ENCODE data around the gene NFYA. TPM values are rescaled to one million over a fixed set of nuclear protein-coding genes. Genes with fewer than 3 reads are reported as not detected.

NFYA gene
- total RNA-seq, 1 donor from 2014 or later = 34.6 TPM

- FAIRE-seq = no peak
- DNase-seq (ENCODE audit: low spot score in 2 of 2) = no peak
Observed at GRCh38 chr6:41045664-41046063, 27.1 kb upstream of the NFYA start.

DNA sequence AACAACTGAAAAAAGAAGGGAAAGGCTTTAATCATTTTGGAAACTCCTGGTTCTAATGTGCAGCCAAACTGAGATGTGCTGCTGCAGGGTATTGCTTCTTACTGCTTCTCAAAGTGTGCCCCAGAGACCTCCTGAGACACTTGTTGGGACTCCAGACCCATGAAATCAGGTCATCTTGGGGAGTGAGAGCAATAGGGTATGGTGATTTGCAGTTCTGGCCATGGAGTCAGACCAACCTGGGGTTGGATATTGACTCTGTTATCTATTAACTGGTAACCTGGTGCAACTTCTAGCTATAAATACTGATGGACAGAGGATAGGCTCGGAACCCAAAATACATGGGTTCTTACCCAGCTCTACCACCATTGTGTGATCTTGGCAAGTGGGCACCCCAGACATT lies 26.7 kb upstream of the NFYA start:
- DNase-seq (ENCODE audit: low spot score in 2 of 2) = no peak
- no peak for FAIRE-seq

DNA sequence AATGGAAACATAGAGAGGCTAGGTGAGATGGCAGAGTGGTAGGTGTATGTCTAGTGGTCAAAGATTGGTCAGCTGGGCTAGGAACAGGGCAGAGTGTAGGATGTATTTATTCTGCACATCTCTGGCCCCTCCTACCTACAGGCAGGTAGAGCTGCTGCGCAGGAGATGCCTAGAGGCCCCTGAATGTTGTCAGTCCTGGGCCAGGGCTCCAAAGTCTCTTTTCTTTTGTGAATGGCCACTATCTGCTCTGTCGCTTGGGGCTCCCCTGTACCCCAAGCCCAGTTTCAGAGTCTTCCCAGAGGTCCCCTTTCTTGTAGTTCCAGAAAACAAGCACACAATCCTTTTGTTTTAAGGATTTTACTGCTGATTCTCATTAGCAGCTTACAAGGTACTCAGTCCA lies 25.5 kb upstream of the NFYA start:
- FAIRE-seq (no peak), DNase-seq (ENCODE audit: low spot score in 2 of 2) (no peak)

GRCh38 chr6:41047745-41048732 lies 24.7 kb upstream of the NFYA start:
- no peak for DNase-seq (ENCODE audit: low spot score in 2 of 2)
- FAIRE-seq = no peak

DNA sequence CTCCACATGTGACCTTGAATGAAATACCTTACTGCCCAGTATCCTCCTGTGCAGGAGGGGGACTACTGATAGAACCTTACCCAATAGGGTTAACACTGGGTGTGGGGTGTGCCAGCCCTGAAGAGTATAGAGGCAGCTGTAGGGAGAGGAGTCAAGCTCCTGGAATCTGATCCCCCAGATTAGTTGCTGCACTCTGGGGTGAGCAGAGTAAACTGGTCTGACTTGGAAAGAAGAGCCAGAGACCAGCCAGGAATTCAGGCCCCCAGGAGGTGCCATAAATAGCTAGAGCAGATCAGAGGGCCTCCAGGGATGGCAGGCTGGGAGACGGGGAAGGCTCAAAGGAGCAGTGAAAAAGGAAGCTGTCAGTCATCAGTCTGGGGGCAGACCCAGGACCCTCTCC lies 23.3 kb upstream of the NFYA start:
- no peak for FAIRE-seq

DNA sequence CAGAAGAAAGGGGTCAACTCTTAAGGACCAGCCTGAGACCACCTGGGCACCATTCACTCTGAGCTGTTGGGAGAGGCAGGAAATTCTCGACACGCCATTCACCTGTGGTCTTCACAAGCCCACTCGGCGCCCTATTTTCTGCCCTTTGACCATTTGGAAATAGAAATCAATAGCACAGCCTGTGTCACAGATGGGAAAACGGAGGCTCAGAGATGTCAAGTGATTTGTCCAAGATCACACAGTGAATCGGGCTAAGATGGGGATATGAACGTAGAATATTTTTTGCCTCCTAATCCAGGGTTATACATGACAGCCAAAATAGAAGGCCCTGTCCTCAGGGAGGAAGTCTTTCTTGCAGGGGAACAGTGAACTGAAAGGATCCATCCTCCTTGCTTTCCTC lies 22.8 kb upstream of the NFYA start:
- DNase-seq (ENCODE audit: low spot score in 2 of 2) (no peak), FAIRE-seq (no peak)

More for the DNA sequence above, 23.3 kb upstream of the NFYA start:
- no peak for DNase-seq (ENCODE audit: low spot score in 2 of 2)

- FAIRE-seq (no peak), DNase-seq (ENCODE audit: low spot score in 2 of 2) (no peak)
Observed at GRCh38 chr6:41050536-41050935, 22.2 kb upstream of the NFYA start.

- DNase-seq (ENCODE audit: low spot score in 2 of 2) (no peak), FAIRE-seq (no peak)
Observed at GRCh38 chr6:41051873-41052272, 20.9 kb upstream of the NFYA start.

GRCh38 chr6:41053041-41053440 lies 19.7 kb upstream of the NFYA start, which contains the start of gene APOBEC2:
APOBEC2 (plus strand) TSS chr6:41053202; CDS start chr6:41053348, 146 bp downstream.
- no peak for FAIRE-seq
- DNase-seq (ENCODE audit: low spot score in 2 of 2) = no peak

DNA sequence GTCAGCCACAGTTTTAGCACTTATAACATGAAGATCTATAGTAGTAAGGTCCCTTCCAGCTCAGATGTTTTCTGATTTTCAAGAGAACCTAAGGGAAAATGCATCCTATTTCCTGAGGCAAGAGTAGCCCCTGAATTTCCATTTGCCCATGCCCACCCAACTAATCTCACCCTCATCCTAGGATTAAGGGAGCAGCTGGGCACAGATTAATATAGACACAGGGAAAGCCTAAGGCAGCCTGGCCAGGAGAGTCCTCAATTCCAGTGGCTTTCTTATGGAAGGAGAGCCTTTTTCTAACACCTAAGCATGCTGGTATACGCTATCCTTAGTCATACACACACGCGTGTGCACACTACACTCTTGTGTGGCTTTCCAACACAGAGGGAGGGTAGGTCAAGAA lies 18.3 kb upstream of the NFYA start:
- DNase-seq (ENCODE audit: low spot score in 2 of 2) = no peak
- no peak for FAIRE-seq

GRCh38 chr6:41055149-41055548 lies 17.6 kb upstream of the NFYA start:
- DNase-seq (ENCODE audit: low spot score in 2 of 2) = no peak
- no peak for FAIRE-seq

- no peak for FAIRE-seq
- DNase-seq (ENCODE audit: low spot score in 2 of 2) = no peak
Observed at GRCh38 chr6:41056768-41057490, 15.8 kb upstream of the NFYA start.

- no peak for FAIRE-seq
- DNase-seq (ENCODE audit: low spot score in 2 of 2) = no peak
Observed at GRCh38 chr6:41058783-41059181, 14.0 kb upstream of the NFYA start.

- DNase-seq (ENCODE audit: low spot score in 2 of 2) (no peak), FAIRE-seq (no peak)
Observed at GRCh38 chr6:41059556-41059955, 13.2 kb upstream of the NFYA start.

- no peak for FAIRE-seq
Observed at GRCh38 chr6:41061196-41061726, 11.5 kb upstream of the NFYA start.

GRCh38 chr6:41062056-41062455 lies 10.7 kb upstream of the NFYA start:
- FAIRE-seq (no peak), DNase-seq (ENCODE audit: low spot score in 2 of 2) (no peak)

More at GRCh38 chr6:41061196-41061726, 11.5 kb upstream of the NFYA start:
- no peak for DNase-seq (ENCODE audit: low spot score in 2 of 2)

GRCh38 chr6:41063884-41064285 lies 8.9 kb upstream of the NFYA start:
- no peak for FAIRE-seq

DNA sequence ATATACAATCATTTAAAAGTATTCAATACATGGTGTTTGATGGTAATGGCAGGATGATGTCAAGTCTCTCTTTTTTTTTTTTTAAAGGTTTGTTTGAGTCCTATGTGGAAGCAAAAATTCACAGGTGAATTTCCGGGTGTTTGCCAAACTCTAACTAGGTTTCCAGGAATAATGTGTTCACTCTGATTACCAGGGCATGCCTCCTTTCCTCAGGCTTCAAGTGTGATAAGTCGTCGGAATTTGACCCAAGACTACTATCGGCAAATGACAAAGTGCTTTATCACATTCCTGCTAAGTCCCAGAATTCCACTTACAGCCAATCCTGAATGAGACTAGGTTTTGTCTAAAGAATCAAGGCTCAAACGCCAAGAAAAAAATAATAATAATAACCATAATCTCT lies 7.9 kb upstream of the NFYA start:
- FAIRE-seq (no peak), DNase-seq (ENCODE audit: low spot score in 2 of 2) (no peak)

More at GRCh38 chr6:41063884-41064285, 8.9 kb upstream of the NFYA start:
- DNase-seq (ENCODE audit: low spot score in 2 of 2) = no peak

DNA sequence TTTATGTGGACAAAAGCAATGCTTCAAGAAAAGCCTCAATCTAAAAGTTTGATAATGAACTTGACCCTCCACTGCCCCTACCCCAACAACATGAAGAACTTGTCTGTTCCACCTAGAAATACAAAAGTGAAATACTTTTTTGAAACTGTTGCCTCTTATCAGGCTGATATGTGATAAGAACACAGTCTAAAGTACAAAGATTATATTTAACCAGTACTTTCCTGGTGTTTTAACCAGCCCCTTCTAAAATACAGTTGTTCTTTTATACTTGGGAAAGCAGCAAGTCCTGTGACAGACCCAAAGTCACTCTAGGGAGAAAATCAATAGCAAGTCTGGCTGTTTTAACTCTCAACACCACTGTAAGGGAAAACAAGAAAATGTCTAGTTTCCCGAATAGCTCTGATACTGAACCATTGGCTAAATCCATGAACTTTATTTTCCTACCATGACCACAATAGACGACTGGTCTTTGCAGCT lies 7.2 kb upstream of the NFYA start:
- FAIRE-seq (no peak), DNase-seq (ENCODE audit: low spot score in 2 of 2) (no peak)

DNA sequence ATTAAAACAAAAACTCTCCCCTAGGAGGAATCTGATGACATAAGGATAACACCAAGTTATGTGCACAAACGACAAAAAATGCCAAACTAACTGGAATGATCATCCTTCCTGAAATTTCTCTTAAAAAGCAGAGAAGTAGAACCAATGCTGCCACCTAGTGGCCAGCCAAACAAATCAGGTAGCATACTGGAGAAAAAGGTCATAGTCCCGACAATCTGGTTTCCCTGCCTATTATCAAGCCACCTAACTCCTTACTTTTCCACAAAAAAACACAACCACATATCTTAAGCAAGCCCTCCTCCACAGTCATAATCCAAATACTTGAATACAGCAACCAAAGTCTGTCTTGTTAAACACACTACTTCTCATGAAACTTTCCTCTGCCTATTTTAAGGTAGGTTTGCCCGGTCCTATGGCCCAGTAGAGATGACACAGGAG lies 5.9 kb upstream of the NFYA start:
- FAIRE-seq = peak; percentile 3
- peak in 1 of 2 donors; percentile 27 for DNase-seq (ENCODE audit: low spot score in 2 of 2)

GRCh38 chr6:41071501-41071922 lies 1.3 kb upstream of the NFYA start:
- DNase-seq (ENCODE audit: low spot score in 2 of 2) (peak in 1 of 2 donors; percentile 56), FAIRE-seq (no peak)
